Prostate gland (tissue), 2 donors: ENCODE results near the gene EVX1.

Source experiments
- CTCF ChIP-seq, 4 experiments: fragments of 200-600 bp in 2 of 4; fragments of 450-650 bp in 2 of 4; sonication (generic) in 2 of 4; IDR thresholded peaks; 1 replicate in 3 of 4; 2 replicates in 1 of 4; pipeline ENCODE4 v1.5.1; 2016 to 2019; ENCODE audit warnings: antibody characterized with exemption in 4 of 4, mild to moderate bottlenecking in 2 of 4, moderate library complexity in 2 of 4
- POLR2AphosphoS5 ChIP-seq: sonication (generic); formaldehyde crosslinking; IDR thresholded peaks from one replicate; pipeline ENCODE4 v1.6.1; 2017; ENCODE audit warnings: antibody characterized with exemption

- TF ChIP-seq POLR2AphosphoS5 (no peak), CTCF (IDR thresholded peaks at IDR 0.05) (no peak)
Measured at GRCh38 chr7:27240015-27240731, 2.4 kb upstream of the EVX1 start.
